Breast epithelium (tissue), 4 donors: ENCODE data around the gene MC3R. TPM values are rescaled to one million over a fixed set of nuclear protein-coding genes. Genes with fewer than 3 reads are reported as not detected.

ENCODE experiments used
- DNase-seq, 2 donors: peaks; one replicate each; pipeline ENCODE4 v3.0.0-alpha.2; 2019; ENCODE audit warnings: low spot score in 2 of 2
- H3K27ac ChIP-seq, 2 donors: fragments of 200-600 bp; sonication (generic) in 1 of 2; one replicate each; pipeline ENCODE4 v1.5.1; 2016 to 2019; ENCODE audit warnings: mild to moderate bottlenecking in 1 of 2
- H3K27me3 ChIP-seq, 2 donors: fragments of 200-600 bp; sonication (generic) in 1 of 2; one replicate each; pipeline versions ENCODE4 v1.5.1 to v1.6.0; 2017 to 2019; ENCODE audit warnings: control low read depth in 1 of 2, mild to moderate bottlenecking in 1 of 2
- H3K36me3 ChIP-seq: fragments of 200-600 bp; one replicate; pipeline ENCODE4 v1.5.1; 2019
- H3K4me1 ChIP-seq, 2 donors: fragments of 200-600 bp; sonication (generic); one replicate each; pipeline ENCODE4 v1.5.1; 2016 to 2019; ENCODE audit warnings: control low read depth in 1 of 2
- H3K4me3 ChIP-seq, 3 donors: fragments of 200-600 bp; sonication (generic); 1 replicate in 2 of 3; 2 replicates in 1 of 3; pipeline ENCODE4 v1.5.1; 2016 to 2019; ENCODE audit warnings: mild to moderate bottlenecking in 3 of 3, moderate library complexity in 2 of 3
- H3K9me3 ChIP-seq, 2 donors: fragments of 200-600 bp; sonication (generic) in 1 of 2; one replicate each; pipeline ENCODE4 v1.5.1; 2016 to 2019; ENCODE audit warnings: control low read depth in 1 of 2
- POLR2A ChIP-seq: fragments of 450-650 bp; IDR thresholded peaks from one replicate; pipeline ENCODE4 v1.6.1; 2016; ENCODE audit warnings: antibody characterized with exemption, mild to moderate bottlenecking, moderate library complexity
- POLR2AphosphoS5 ChIP-seq, 3 donors: sonication (generic); formaldehyde crosslinking; IDR thresholded peaks; one replicate each; pipeline ENCODE4 v1.6.1; 2017; ENCODE audit warnings: antibody characterized with exemption in 3 of 3
- intact Hi-C: fragments of 100-400 bp; cut with DNase I; formaldehyde crosslinking; loops from one replicate; pipeline ENCODE4 v1.15.1; 2023; ENCODE audit warnings: low total_unique reads
- total RNA-seq, 3 donors: library from RNA; depleted of rRNA; stranded (reverse); fragments of >200 nt; gene quantifications; one replicate each; pipeline ENCODE4 v1.1.0, GENCODE V29; 2016
- TF ChIP-seq, protein P1 (sequence below), 3 donors: fragments of 450-650 bp; IDR thresholded peaks; one replicate each; pipeline ENCODE4 v1.5.1; 2016 to 2017; ENCODE audit warnings: antibody characterized with exemption in 3 of 3, mild to moderate bottlenecking in 3 of 3, moderate library complexity in 3 of 3

The MC3R gene
- total RNA-seq, 3 donors from 2014 or later = not detected

DNA sequence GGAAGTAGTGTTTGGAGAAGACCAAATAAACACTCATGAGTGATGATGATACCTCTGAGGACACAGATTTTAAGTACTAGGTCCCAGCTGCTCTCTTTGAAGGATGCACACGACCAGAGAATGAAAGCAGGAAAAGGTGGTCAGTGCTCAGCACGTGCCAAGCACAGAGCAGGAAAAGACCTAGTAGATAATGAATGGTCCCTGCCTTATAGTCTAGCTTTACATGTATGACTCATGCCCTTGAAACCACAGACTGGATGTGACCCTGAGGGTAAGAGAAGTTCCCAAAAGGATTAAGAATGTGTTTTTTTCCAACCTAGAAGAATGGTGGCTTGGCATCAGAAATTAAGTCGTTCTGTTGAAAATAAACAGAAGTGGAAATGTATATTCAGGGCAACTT lies 2.8 kb upstream of the MC3R start:
- no peaks in the 10 kb centered on the region for H3K36me3 ChIP-seq
- no peak overlapping the region for H3K4me3 ChIP-seq
- no peak overlapping the region for H3K27ac ChIP-seq
- TF ChIP-seq POLR2AphosphoS5 (IDR thresholded peaks at IDR 0.05) (no peak), POLR2A (no peak)
- TF ChIP-seq, protein P1, sequence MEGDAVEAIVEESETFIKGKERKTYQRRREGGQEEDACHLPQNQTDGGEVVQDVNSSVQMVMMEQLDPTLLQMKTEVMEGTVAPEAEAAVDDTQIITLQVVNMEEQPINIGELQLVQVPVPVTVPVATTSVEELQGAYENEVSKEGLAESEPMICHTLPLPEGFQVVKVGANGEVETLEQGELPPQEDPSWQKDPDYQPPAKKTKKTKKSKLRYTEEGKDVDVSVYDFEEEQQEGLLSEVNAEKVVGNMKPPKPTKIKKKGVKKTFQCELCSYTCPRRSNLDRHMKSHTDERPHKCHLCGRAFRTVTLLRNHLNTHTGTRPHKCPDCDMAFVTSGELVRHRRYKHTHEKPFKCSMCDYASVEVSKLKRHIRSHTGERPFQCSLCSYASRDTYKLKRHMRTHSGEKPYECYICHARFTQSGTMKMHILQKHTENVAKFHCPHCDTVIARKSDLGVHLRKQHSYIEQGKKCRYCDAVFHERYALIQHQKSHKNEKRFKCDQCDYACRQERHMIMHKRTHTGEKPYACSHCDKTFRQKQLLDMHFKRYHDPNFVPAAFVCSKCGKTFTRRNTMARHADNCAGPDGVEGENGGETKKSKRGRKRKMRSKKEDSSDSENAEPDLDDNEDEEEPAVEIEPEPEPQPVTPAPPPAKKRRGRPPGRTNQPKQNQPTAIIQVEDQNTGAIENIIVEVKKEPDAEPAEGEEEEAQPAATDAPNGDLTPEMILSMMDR (IDR thresholded peaks at IDR 0.05) = no peak
- H3K4me1 ChIP-seq = no peaks in the 10 kb centered on the region
- no peak for DNase-seq
- intact Hi-C loops = no loop called here
- no peaks in the 10 kb centered on the region for H3K9me3 ChIP-seq
- peaks cover 0 to 18% of the 10 kb centered on the region in 2 donors for H3K27me3 ChIP-seq

DNA sequence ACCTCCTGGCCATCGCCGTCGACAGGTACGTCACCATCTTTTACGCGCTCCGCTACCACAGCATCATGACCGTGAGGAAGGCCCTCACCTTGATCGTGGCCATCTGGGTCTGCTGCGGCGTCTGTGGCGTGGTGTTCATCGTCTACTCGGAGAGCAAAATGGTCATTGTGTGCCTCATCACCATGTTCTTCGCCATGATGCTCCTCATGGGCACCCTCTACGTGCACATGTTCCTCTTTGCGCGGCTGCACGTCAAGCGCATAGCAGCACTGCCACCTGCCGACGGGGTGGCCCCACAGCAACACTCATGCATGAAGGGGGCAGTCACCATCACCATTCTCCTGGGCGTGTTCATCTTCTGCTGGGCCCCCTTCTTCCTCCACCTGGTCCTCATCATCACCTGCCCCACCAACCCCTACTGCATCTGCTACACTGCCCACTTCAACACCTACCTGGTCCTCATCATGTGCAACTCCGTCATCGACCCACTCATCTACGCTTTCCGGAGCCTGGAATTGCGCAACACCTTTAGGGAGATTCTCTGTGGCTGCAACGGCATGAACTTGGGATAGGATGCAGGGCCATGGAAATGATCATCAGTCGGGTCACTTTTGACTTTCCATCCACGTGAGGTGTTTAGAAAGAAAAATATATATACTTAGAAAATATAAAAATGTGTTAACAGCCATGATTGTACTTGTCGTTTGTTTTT lies 868 bp downstream of the MC3R start:
- no peak for DNase-seq
- no peaks in the 10 kb centered on the region for H3K9me3 ChIP-seq
- intact Hi-C loops = no loop called here
- no peaks in the 10 kb centered on the region for H3K4me1 ChIP-seq
- H3K36me3 ChIP-seq = no peaks in the 10 kb centered on the region
- TF ChIP-seq POLR2AphosphoS5 (IDR thresholded peaks at IDR 0.05) (no peak), POLR2A (no peak)
- TF ChIP-seq, protein P1 (IDR thresholded peaks at IDR 0.05) = no peak
- H3K27ac ChIP-seq = no peak overlapping the region
- peaks cover 0 to 43% of the 10 kb centered on the region in 2 donors for H3K27me3 ChIP-seq
- H3K4me3 ChIP-seq = no peak overlapping the region

- peaks cover 0 to 43% of the 10 kb centered on the region in 2 donors for H3K27me3 ChIP-seq
- DNase-seq = no peak
- H3K4me1 ChIP-seq = no peaks in the 10 kb centered on the region
- no peak overlapping the region for H3K27ac ChIP-seq
- no peaks in the 10 kb centered on the region for H3K36me3 ChIP-seq
- H3K4me3 ChIP-seq = no peak overlapping the region
- H3K9me3 ChIP-seq = no peaks in the 10 kb centered on the region
- intact Hi-C loops = no loop called here
- TF ChIP-seq POLR2A (no peak), POLR2AphosphoS5 (IDR thresholded peaks at IDR 0.05) (no peak)
- TF ChIP-seq, protein P1 (IDR thresholded peaks at IDR 0.05) = no peak
Measured at GRCh38 chr20:56249956-56250355, 1.4 kb downstream of the MC3R start.

- no peaks in the 10 kb centered on the region for H3K4me1 ChIP-seq
- H3K36me3 ChIP-seq = no peaks in the 10 kb centered on the region
- no peaks in the 10 kb centered on the region for H3K9me3 ChIP-seq
- H3K4me3 ChIP-seq = no peak overlapping the region
- no peak for TF ChIP-seq POLR2AphosphoS5 (IDR thresholded peaks at IDR 0.05)
- no peak for TF ChIP-seq POLR2A
- TF ChIP-seq, protein P1 (IDR thresholded peaks at IDR 0.05) = no peak
- DNase-seq = no peak
- no peak overlapping the region for H3K27ac ChIP-seq
- intact Hi-C loops = no loop called here
- peaks cover 0 to 15% of the 10 kb centered on the region in 2 donors for H3K27me3 ChIP-seq
Measured at GRCh38 chr20:56257604-56258003, 9.1 kb downstream of the MC3R start.

DNA sequence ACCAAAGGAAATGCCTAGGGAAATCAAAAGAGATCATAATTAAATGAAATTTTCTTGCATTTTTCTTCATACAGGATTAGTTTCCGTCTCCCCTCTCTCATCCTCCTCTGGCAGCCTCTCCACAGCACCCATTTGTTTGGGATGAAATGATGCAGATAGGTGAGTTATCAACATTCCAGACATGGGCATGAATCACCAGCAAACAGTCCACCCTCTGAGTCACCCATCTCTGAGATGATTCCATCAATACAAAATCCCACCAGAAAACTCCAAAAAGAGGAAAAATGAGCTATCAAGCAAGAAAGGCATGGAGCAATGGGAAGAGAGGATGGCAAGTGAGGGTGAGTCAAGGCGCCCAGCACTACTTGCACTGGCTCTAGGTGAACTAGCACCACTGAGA lies 11.4 kb downstream of the MC3R start:
- H3K27me3 ChIP-seq = peaks cover 0 to 16% of the 10 kb centered on the region in 2 donors
- H3K4me3 ChIP-seq = no peak overlapping the region
- intact Hi-C loops = no loop called here
- no peaks in the 10 kb centered on the region for H3K36me3 ChIP-seq
- H3K27ac ChIP-seq = no peak overlapping the region
- H3K9me3 ChIP-seq = no peaks in the 10 kb centered on the region
- DNase-seq = no peak
- TF ChIP-seq POLR2A (no peak), POLR2AphosphoS5 (IDR thresholded peaks at IDR 0.05) (no peak)
- TF ChIP-seq, protein P1 (IDR thresholded peaks at IDR 0.05) = no peak
- H3K4me1 ChIP-seq = no peaks in the 10 kb centered on the region
